ENCODE data around the gene MUC2.

The MUC2 gene

DNA sequence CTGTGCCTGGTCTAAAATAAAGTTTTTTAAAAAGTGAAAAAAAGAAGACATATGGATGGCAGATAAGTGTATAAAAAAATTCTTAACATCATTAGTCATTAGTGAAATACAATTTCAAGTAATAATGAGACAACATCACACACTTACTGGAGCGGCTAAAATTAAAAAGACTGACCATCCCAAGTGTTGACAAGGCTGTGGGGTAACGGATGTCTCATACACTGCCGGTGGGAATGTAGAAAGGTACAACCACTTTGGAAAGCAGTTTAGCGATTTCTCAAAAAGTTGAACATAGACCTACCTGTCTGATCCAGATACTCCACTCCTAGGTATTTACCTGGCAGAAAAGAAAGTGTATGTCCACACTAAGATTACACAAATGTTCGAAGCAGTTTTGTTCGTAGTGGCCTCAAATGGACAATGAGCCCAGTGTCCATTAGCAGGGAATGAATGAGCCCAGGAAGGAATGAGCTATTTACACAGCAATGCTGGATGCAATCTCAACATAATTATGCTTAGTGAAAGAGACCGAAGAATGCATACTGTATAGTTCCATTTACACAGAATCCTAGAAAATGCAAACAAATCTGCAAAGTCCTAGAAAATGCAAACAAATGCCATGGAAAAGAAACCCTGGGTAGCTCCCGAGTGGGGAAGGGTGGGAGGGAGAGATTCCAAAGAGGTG lies 6.7 kb upstream of the MUC2 start:
- Mint-ChIP-seq H3K4me1 (peaks cover 5% of the 10 kb centered on the region), H3K36me3 (no peaks in the 10 kb centered on the region), H3K9me3 (peaks cover 2% of the 10 kb centered on the region), H3K27ac (no peak overlapping the region), H3K27me3 (peaks cover 19% of the 10 kb centered on the region), H3K4me3 (no peak overlapping the region)
- ATAC-seq (ENCODE audit: low read depth) (no peak), DNase-seq (ENCODE audit: low spot score in 2 of 2) (no peak)

DNA sequence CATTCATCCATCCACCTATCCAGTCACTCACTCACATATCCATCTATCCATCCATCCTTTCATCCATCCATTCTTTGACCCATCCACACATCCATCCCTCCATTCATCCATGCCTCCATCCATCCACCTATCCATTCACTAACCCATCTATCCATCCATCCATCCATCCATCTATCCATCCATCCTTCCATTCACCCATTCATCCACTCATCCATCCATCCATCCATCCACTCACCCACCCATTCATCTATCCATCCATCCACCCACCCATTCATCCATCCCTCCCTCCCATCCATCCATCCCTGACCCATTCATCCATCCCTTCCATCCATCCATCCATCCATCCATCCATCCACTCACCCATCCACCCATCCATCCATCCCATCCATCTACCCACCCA lies 4.9 kb upstream of the MUC2 start:
- no peak for ATAC-seq (ENCODE audit: low read depth)
- DNase-seq (ENCODE audit: low spot score in 2 of 2) = no peak
- no peaks in the 10 kb centered on the region for H3K36me3 Mint-ChIP-seq
- H3K9me3 Mint-ChIP-seq = peaks cover 2% of the 10 kb centered on the region
- peaks cover 17% of the 10 kb centered on the region for H3K27me3 Mint-ChIP-seq
- H3K27ac Mint-ChIP-seq = no peak overlapping the region
- H3K4me3 Mint-ChIP-seq = no peak overlapping the region
- H3K4me1 Mint-ChIP-seq = peaks cover 2% of the 10 kb centered on the region

DNA sequence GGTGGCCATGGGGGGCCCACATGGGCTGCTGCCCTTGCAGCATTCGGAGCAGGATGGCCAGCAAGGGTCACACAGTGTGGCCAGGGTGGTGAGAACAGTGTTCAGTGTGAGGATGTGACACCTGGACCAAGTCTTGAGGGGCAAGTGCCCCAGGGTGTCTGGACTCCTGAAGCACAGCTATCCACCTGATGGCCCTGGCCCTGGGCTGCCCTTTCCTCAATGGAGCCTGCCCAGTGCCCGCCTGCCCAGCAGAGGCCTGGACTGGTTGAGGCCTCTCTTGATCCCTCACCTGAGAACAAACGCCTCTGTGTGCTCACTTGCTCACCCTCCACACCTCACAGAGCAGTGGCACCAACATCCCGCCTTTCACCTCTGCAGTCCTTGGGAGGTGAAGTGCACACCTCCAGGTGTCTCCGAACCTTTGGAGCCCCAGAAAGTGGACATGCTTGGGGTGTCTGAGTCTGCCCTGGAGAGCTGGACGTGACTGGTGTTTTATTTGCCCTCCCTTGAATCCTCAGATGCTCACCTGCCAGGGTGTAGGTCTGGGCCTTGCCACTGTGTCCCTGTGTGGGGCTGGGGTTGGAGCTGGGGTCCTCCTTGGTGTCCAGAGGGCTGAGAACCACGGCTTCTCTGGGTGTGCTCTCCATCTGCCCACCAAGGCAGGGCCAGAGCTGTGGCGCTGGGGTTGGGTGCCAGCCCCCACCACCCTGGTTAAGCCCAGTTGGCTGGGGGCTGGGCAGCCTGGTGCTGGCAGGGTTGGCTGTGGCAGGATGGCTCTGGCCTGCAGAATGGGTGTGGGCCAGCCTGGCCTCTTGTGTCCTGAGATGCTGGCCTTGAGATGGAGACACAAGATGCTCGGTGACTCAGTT lies 3.8 kb upstream of the MUC2 start:
- DNase-seq (ENCODE audit: low spot score in 2 of 2) = no peak
- Mint-ChIP-seq H3K36me3 (no peaks in the 10 kb centered on the region), H3K27me3 (peaks cover 19% of the 10 kb centered on the region), H3K4me1 (peaks cover 2% of the 10 kb centered on the region), H3K27ac (no peak overlapping the region), H3K4me3 (no peak overlapping the region), H3K9me3 (peaks cover 2% of the 10 kb centered on the region)
- ATAC-seq (ENCODE audit: low read depth) = no peak

DNA sequence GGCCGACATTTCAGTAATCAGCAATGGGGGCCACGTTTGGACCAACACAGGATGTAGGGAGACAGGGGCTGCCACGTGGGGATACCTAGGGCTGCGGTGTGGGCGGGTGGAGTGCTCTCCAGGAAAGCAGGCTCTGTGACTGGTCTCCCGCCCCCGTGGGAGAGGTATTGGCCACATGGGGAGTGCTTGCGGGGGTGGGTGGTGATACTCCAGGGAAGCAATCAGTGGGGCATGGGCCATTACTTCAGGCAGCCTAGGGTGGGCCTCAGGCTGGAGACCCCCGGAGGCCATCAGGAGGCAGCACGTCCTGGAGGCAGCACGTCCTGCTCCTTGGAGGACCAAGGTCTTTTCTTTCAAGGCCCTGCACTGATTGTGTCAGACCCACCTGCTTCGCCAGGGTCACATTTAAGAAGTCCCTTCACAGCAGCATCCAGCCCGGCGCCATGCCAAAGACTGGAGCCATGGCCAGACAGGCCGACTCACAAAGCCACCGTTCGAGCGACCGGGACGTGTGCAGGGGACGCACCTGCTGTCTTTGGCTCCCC lies 3.0 kb upstream of the MUC2 start:
- ATAC-seq (ENCODE audit: low read depth) = no peak
- peaks cover 19% of the 10 kb centered on the region for H3K27me3 Mint-ChIP-seq
- H3K9me3 Mint-ChIP-seq = peaks cover 2% of the 10 kb centered on the region
- no peak overlapping the region for H3K27ac Mint-ChIP-seq
- H3K36me3 Mint-ChIP-seq = no peaks in the 10 kb centered on the region
- no peak overlapping the region for H3K4me3 Mint-ChIP-seq
- DNase-seq (ENCODE audit: low spot score in 2 of 2) = no peak
- peaks cover 2% of the 10 kb centered on the region for H3K4me1 Mint-ChIP-seq

DNA sequence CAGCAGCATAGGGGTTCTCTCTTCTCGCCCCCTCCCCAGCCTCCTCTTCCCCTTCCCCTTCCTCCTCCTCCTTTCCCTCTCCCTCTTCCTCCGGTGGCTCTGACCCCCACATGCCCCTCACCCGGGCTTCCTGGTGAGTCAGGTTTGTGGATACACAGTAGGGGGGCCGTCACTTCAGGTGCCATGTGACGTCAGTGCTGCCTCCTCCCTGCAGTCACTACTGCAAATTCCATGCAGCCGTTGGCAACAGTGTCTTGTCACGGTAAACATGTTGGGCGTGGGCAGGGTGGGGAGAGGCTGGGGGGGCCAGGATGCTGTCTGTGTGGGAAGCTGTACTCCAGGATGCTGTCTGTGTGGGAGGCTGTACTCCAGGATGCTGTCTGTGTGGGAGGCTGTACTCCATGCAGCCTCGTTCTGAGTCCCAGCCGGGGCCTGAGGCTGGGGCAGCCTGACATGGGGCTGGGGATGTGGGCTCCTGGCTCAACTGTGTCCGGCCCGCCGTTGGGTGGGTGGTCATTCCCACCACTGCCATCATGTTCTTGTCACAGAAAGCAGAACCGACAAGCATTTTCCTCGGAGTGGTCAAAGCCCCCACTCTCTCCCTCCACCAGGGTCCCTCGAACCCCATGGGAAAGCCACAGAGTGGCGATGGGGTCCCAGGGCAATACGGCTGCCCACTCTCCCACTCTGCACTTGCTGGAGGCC lies 2.4 kb upstream of the MUC2 start:
- Mint-ChIP-seq H3K4me3 (no peak overlapping the region), H3K27me3 (peaks cover 19% of the 10 kb centered on the region), H3K9me3 (peaks cover 2% of the 10 kb centered on the region), H3K4me1 (peaks cover 2% of the 10 kb centered on the region), H3K27ac (no peak overlapping the region), H3K36me3 (no peaks in the 10 kb centered on the region)
- ATAC-seq (ENCODE audit: low read depth) = no peak
- no peak for DNase-seq (ENCODE audit: low spot score in 2 of 2)

DNA sequence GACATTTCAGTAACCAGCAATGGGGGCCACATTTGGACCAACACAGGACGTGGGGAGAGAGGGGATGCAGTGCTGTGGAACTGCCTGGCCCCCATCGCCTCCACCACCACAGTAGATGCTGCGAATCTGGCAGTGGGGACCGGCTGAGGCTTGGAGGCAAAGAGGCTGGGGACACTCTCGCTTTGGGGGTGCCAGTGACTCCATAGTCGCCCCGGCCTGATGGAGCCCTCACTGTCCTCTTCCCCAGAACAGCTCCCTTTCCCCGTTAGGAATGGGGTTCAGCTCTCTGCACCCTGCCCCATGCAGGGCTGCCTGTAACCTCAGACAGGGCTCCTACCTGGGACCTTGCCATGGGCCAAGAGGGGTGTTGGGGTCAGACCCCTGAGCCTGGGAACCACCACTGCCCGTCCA lies 1.8 kb upstream of the MUC2 start:
- DNase-seq (ENCODE audit: low spot score in 2 of 2) = no peak
- peaks cover 2% of the 10 kb centered on the region for H3K9me3 Mint-ChIP-seq
- H3K4me1 Mint-ChIP-seq = peaks cover 2% of the 10 kb centered on the region
- H3K27ac Mint-ChIP-seq = no peak overlapping the region
- no peak for ATAC-seq (ENCODE audit: low read depth)
- H3K36me3 Mint-ChIP-seq = no peaks in the 10 kb centered on the region
- H3K27me3 Mint-ChIP-seq = peaks cover 19% of the 10 kb centered on the region
- no peak overlapping the region for H3K4me3 Mint-ChIP-seq

DNA sequence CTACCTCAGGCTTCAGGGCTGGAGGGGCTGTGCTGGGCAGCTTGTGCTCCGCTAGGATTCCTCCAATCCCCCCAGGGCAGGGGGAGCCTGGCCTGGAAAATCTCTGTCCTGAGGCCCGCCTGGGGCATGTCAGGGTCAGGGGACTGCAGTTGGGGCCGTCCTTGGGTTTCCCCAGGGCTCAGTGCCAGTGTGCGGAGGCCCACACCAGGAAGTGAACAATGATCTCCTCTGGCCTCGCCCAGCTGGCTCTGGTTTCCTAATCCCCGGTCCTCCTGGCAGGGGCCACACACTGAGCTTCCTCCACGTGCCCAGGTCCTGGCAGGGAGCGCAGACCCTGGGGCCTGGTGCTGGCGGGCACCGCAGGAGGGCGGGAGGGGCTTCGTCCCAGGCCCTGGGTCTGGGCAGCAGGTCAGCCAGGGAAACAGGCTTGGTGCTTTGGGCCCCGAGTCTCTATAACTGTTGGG lies 1.4 kb upstream of the MUC2 start:
- no peak overlapping the region for H3K27ac Mint-ChIP-seq
- H3K27me3 Mint-ChIP-seq = peaks cover 17% of the 10 kb centered on the region
- H3K4me1 Mint-ChIP-seq = peaks cover 2% of the 10 kb centered on the region
- ATAC-seq (ENCODE audit: low read depth) (no peak), DNase-seq (ENCODE audit: low spot score in 2 of 2) (no peak)
- no peaks in the 10 kb centered on the region for H3K36me3 Mint-ChIP-seq
- peaks cover 2% of the 10 kb centered on the region for H3K9me3 Mint-ChIP-seq
- no peak overlapping the region for H3K4me3 Mint-ChIP-seq

DNA sequence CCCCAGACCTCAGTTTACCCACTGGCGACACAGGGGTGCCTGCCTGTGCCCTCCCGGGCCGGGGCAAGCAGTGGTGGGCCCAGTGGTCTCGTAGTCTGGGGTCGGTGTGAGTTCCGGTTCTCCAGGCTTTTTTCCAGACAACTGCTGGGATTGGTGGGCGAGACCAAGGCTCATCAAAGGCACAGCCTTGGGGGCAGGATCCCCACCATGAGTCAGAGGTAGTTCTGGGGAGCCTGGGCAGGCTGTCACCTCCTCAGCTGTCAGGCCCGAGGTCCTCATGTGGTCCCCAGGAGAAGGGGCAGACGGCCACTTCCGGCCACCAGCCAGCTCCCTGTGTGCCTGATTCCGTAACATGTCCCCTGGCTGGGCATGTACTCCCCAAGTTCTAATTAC lies 827 bp upstream of the MUC2 start:
- Mint-ChIP-seq H3K9me3 (peaks cover 2% of the 10 kb centered on the region), H3K36me3 (no peaks in the 10 kb centered on the region), H3K27me3 (peaks cover 17% of the 10 kb centered on the region), H3K4me3 (no peak overlapping the region), H3K27ac (no peak overlapping the region), H3K4me1 (peaks cover 2% of the 10 kb centered on the region)
- DNase-seq (ENCODE audit: low spot score in 2 of 2) (no peak), ATAC-seq (ENCODE audit: low read depth) (no peak)

DNA sequence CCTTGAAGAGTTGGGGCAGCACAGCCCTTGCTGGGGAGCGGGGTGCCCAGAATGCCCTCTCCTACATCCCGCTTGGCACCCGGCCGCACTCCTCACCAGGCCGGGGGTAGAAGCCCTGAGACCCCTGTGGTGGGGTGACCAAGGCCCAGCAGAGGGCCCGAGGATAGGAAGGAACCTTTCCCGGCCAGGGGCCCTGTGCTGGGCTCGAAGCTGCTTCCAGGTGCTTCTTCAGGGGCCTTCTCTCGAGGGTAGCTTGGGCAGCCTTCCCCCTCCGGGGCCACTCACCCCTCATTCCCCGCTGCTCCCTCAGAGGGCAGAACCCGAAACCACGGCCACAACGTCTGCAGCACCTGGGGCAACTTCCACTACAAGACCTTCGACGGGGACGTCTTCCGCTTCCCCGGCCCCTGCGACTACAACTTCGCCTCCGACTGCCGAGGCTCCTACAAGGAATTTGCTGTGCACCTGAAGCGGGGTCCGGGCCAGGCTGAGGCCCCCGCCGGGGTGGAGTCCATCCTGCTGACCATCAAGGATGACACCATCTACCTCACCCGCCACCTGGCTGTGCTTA lies 752 bp downstream of the MUC2 start:
- no peak for ATAC-seq (ENCODE audit: low read depth)
- Mint-ChIP-seq H3K27me3 (peaks cover 10% of the 10 kb centered on the region), H3K9me3 (no peaks in the 10 kb centered on the region), H3K36me3 (no peaks in the 10 kb centered on the region), H3K4me1 (no peaks in the 10 kb centered on the region), H3K4me3 (no peak overlapping the region), H3K27ac (no peak overlapping the region)
- DNase-seq (ENCODE audit: low spot score in 2 of 2) = no peak

DNA sequence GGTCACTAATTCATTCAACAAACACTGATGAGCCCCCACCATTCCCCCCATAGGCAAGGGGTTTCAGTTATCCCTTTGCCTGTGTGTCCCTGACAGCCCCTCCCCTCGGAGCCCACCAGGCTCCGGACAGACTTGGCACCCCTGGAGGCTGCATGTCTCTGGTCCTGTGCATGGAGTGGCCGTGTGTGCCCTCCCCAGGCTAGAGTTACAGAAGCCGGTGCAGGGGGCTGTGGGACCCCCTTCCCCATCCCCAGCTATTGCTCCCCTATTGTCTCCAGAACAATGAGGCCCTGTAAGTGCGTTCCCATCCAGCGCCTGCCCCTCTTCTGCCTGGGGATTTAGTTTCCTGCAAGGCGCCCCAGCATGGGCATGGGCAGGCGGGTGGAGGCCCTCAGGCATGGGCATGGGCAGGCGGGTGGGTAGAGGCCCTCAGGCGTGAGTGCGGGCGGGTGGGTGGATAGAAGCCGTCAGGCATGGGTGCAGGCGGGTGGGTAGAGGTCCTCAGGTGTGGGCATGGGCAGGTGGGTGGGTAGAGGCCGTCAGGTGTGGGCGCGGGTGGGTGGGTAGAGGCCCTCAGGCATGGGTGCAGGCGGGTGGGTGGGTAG lies 1.5 kb downstream of the MUC2 start:
- ATAC-seq (ENCODE audit: low read depth) = no peak

DNA sequence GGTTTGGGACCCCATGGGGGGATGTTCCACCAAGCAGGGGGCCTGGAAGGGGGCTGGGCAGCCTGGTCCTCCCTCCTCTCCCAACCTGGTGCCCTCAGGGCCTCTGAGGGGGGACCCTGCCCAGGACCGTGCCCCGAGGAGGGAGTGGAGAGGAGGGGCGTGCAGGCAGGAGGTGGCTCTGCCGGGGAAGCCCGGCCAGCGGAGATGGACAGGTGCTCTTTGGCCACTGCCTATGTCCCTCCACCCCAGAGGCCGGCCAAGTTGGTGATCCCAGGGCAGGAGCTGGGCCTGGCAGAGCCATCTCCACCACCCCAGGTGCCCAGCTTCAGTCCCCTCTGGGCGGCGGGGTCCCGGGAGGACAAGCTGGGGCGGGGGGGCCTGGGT lies 2.4 kb downstream of the MUC2 start:
- no peak for ATAC-seq (ENCODE audit: low read depth)
- H3K36me3 Mint-ChIP-seq = no peaks in the 10 kb centered on the region

More for the DNA sequence above, 1.5 kb downstream of the MUC2 start:
- peaks cover 8% of the 10 kb centered on the region for H3K27me3 Mint-ChIP-seq
- H3K4me1 Mint-ChIP-seq = no peaks in the 10 kb centered on the region
- no peak for DNase-seq (ENCODE audit: low spot score in 2 of 2)
- H3K36me3 Mint-ChIP-seq = no peaks in the 10 kb centered on the region
- H3K27ac Mint-ChIP-seq = no peak overlapping the region
- H3K4me3 Mint-ChIP-seq = no peak overlapping the region
- no peaks in the 10 kb centered on the region for H3K9me3 Mint-ChIP-seq

DNA sequence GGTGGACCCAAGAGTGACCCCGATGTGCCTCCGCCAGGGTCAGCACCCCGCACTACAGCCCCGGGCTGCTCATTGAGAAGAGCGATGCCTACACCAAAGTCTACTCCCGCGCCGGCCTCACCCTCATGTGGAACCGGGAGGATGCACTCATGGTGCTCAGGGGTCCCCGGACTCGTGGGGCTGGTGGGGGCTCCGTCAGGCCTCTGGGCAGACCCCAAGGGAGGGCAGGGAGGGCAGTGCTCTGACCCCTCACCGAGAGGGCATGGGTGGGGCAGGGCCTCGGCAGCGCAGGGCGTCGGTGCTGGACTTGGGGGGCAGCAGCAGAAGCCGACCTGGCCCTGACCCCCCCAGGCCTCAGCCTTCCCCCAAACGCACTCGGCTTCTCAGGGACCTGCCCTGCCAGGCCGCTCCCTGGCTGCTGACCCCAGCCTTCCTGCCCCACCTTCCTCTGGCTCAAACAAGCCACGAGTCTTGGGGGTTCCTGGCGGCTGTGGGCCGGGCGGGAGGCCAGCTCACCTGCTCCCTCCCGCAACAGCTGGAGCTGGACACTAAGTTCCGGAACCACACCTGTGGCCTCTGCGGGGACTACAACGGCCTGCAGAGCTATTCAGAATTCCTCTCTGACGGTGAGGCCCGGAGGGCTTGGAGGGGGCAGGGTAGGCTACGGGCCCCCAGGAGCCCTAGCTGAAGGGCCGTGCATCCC lies 2.9 kb downstream of the MUC2 start:
- DNase-seq (ENCODE audit: low spot score in 2 of 2) (no peak), ATAC-seq (ENCODE audit: low read depth) (no peak)
- peaks cover 3% of the 10 kb centered on the region for H3K27me3 Mint-ChIP-seq
- no peaks in the 10 kb centered on the region for H3K9me3 Mint-ChIP-seq
- no peaks in the 10 kb centered on the region for H3K36me3 Mint-ChIP-seq
- no peak overlapping the region for H3K27ac Mint-ChIP-seq
- no peak overlapping the region for H3K4me3 Mint-ChIP-seq
- H3K4me1 Mint-ChIP-seq = no peaks in the 10 kb centered on the region

More for the DNA sequence above, 2.4 kb downstream of the MUC2 start:
- no peaks in the 10 kb centered on the region for H3K9me3 Mint-ChIP-seq
- no peak overlapping the region for H3K27ac Mint-ChIP-seq
- DNase-seq (ENCODE audit: low spot score in 2 of 2) = no peak
- H3K27me3 Mint-ChIP-seq = peaks cover 5% of the 10 kb centered on the region
- H3K4me3 Mint-ChIP-seq = no peak overlapping the region
- H3K4me1 Mint-ChIP-seq = no peaks in the 10 kb centered on the region

DNA sequence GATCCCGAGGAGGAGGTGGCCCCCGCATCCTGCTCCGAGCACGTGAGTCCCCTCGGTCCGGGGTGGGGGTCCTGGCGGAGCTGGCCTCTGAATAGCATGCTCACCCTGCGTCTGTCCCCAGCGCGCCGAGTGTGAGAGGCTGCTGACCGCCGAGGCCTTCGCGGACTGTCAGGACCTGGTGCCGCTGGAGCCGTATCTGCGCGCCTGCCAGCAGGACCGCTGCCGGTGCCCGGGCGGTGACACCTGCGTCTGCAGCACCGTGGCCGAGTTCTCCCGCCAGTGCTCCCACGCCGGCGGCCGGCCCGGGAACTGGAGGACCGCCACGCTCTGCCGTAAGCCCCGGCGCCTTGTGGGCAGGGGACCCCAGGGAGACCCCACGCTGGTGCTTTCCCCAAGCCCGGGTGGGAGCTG lies 3.5 kb downstream of the MUC2 start:
- no peak overlapping the region for H3K4me3 Mint-ChIP-seq
- H3K4me1 Mint-ChIP-seq = no peaks in the 10 kb centered on the region
- H3K27ac Mint-ChIP-seq = no peak overlapping the region
- peaks cover 2% of the 10 kb centered on the region for H3K27me3 Mint-ChIP-seq
- no peaks in the 10 kb centered on the region for H3K36me3 Mint-ChIP-seq
- ATAC-seq (ENCODE audit: low read depth) (no peak), DNase-seq (ENCODE audit: low spot score in 2 of 2) (no peak)
- H3K9me3 Mint-ChIP-seq = no peaks in the 10 kb centered on the region

All from memory B cell (primary cell).